GM19395 (cell line): ENCODE measurements around the gene PRICKLE3.

ENCODE experiments used
- ATAC-seq: cut with Tn5 transposase; IDR thresholded peaks from one replicate; pipeline ENCODE4 v1.9.1; 2021; ENCODE audit warnings: mild to moderate bottlenecking, moderate library complexity; ENCODE audit not compliant: unreplicated experiment

PRICKLE3 gene

GRCh38 chrX:49208399-49208798 is 22.2 kb upstream of the PRICKLE3 start:
- ATAC-seq = no peak

GRCh38 chrX:49206543-49206942 is 20.4 kb upstream of the PRICKLE3 start:
- no peak for ATAC-seq

GRCh38 chrX:49205443-49205842 is 19.3 kb upstream of the PRICKLE3 start:
- ATAC-seq = no peak

- no peak for ATAC-seq
Observed at GRCh38 chrX:49204709-49205108, 18.5 kb upstream of the PRICKLE3 start.

- no peak for ATAC-seq
Observed at GRCh38 chrX:49204017-49204416, 17.8 kb upstream of the PRICKLE3 start.

- ATAC-seq = no peak
Observed at GRCh38 chrX:49203536-49203935, 17.4 kb upstream of the PRICKLE3 start.

GRCh38 chrX:49202022-49202421 is 15.8 kb upstream of the PRICKLE3 start:
- ATAC-seq = no peak

- peak; percentile 90 for ATAC-seq
Observed at GRCh38 chrX:49199906-49200771, 14.0 kb upstream of the PRICKLE3 start, which contains the start of gene SYP. Gene SYP, minus strand, starts transcription at chrX:49200193. Its CDS starts 7 bp downstream, at chrX:49200186.

GRCh38 chrX:49199315-49199595 is 13.1 kb upstream of the PRICKLE3 start:
- no peak for ATAC-seq

- ATAC-seq = no peak
Observed at GRCh38 chrX:49198540-49199314, 12.6 kb upstream of the PRICKLE3 start.

GRCh38 chrX:49197543-49198087 is 11.4 kb upstream of the PRICKLE3 start:
- ATAC-seq = no peak

- no peak for ATAC-seq
Observed at GRCh38 chrX:49193542-49193964, 7.4 kb upstream of the PRICKLE3 start.

- no peak for ATAC-seq
Observed at GRCh38 chrX:49192722-49193328, 6.7 kb upstream of the PRICKLE3 start.

- peak; percentile 18 for ATAC-seq
Observed at GRCh38 chrX:49191574-49192011, 5.4 kb upstream of the PRICKLE3 start.

- ATAC-seq = peak; percentile 94
Observed at GRCh38 chrX:49190821-49191573, 4.8 kb upstream of the PRICKLE3 start.

- no peak for ATAC-seq
Observed at GRCh38 chrX:49189606-49190005, 3.4 kb upstream of the PRICKLE3 start.

- ATAC-seq = no peak
Observed at GRCh38 chrX:49188468-49189076, 2.4 kb upstream of the PRICKLE3 start.

- no peak for ATAC-seq
Observed at GRCh38 chrX:49187526-49187925, 1.4 kb upstream of the PRICKLE3 start.

GRCh38 chrX:49187028-49187394 is 838 bp upstream of the PRICKLE3 start:
- no peak for ATAC-seq
